Measurements from ENCODE around the gene SYK. TPM values are rescaled to one million over a fixed set of nuclear protein-coding genes. Genes with fewer than 3 reads are reported as not detected.
"Not testable (repeated sequence)": the region's sequence is repeated elsewhere in the genome, so short reads cannot be mapped to it uniquely, and the experiment has no call there.

SYK gene
- total RNA-seq, 1 donor from 2014 or later, result 0.18 TPM

- intact Hi-C loops (cut with micrococcal nuclease), result no loop called here
- Mint-ChIP-seq H3K36me3 (ENCODE audit: low read depth) (no peaks in the 10 kb centered on the region), H3K4me3 (no peak overlapping the region), H3K4me1 (ENCODE audit: low read depth) (no peaks in the 10 kb centered on the region), H3K27ac (no peak overlapping the region), H3K9me3 (peaks cover 12% of the 10 kb centered on the region), H3K27me3 (ENCODE audit: insufficient read depth) (peaks cover 10% of the 10 kb centered on the region)
- DNase-seq (ENCODE audit: low spot score), result no peak
Observed at GRCh38 chr9:90884178-90884577, 82.6 kb downstream of the SYK start.

GRCh38 chr9:90886868-90887267 is 85.2 kb downstream of the SYK start:
- H3K27me3 Mint-ChIP-seq (ENCODE audit: insufficient read depth); intact Hi-C loops (cut with micrococcal nuclease); H3K36me3 Mint-ChIP-seq (ENCODE audit: low read depth); H3K27ac Mint-ChIP-seq; H3K4me1 Mint-ChIP-seq (ENCODE audit: low read depth); H3K4me3 Mint-ChIP-seq; DNase-seq (ENCODE audit: low spot score): not testable (repeated sequence)
- peaks cover 12% of the 10 kb centered on the region for H3K9me3 Mint-ChIP-seq

GRCh38 chr9:90888941-90889340 is 87.3 kb downstream of the SYK start:
- H3K27me3 Mint-ChIP-seq (ENCODE audit: insufficient read depth), result peaks cover 11% of the 10 kb centered on the region
- no peak overlapping the region for H3K27ac Mint-ChIP-seq
- H3K9me3 Mint-ChIP-seq, result peaks cover 9% of the 10 kb centered on the region
- H3K4me3 Mint-ChIP-seq, result no peak overlapping the region
- no peaks in the 10 kb centered on the region for H3K36me3 Mint-ChIP-seq (ENCODE audit: low read depth)
- DNase-seq (ENCODE audit: low spot score), result no peak
- H3K4me1 Mint-ChIP-seq (ENCODE audit: low read depth), result no peaks in the 10 kb centered on the region
- intact Hi-C loops (cut with micrococcal nuclease), result no loop called here

GRCh38 chr9:90890146-90890810 is 88.7 kb downstream of the SYK start:
- peaks cover 5% of the 10 kb centered on the region for H3K9me3 Mint-ChIP-seq
- H3K4me3 Mint-ChIP-seq, result no peak overlapping the region
- no peak for DNase-seq (ENCODE audit: low spot score)
- H3K27ac Mint-ChIP-seq, result no peak overlapping the region
- intact Hi-C loops (cut with micrococcal nuclease), result no loop called here
- peaks cover 13% of the 10 kb centered on the region for H3K27me3 Mint-ChIP-seq (ENCODE audit: insufficient read depth)
- no peaks in the 10 kb centered on the region for H3K4me1 Mint-ChIP-seq (ENCODE audit: low read depth)
- no peaks in the 10 kb centered on the region for H3K36me3 Mint-ChIP-seq (ENCODE audit: low read depth)

- no peak for DNase-seq (ENCODE audit: low spot score)
- intact Hi-C loops (cut with micrococcal nuclease), result no loop called here
- Mint-ChIP-seq H3K36me3 (ENCODE audit: low read depth) (no peaks in the 10 kb centered on the region), H3K4me3 (no peak overlapping the region), H3K9me3 (no peaks in the 10 kb centered on the region), H3K27ac (no peak overlapping the region), H3K4me1 (ENCODE audit: low read depth) (no peaks in the 10 kb centered on the region), H3K27me3 (ENCODE audit: insufficient read depth) (peaks cover 8% of the 10 kb centered on the region)
Observed at GRCh38 chr9:90891308-90892040, 89.9 kb downstream of the SYK start.

GRCh38 chr9:90892918-90893317 is 91.3 kb downstream of the SYK start:
- H3K4me3 Mint-ChIP-seq, result no peak overlapping the region
- no peak overlapping the region for H3K27ac Mint-ChIP-seq

GRCh38 chr9:90893706-90894105 is 92.1 kb downstream of the SYK start:
- H3K4me1 Mint-ChIP-seq (ENCODE audit: low read depth), result no peaks in the 10 kb centered on the region
- no peak overlapping the region for H3K4me3 Mint-ChIP-seq
- intact Hi-C loops (cut with micrococcal nuclease), result no loop called here
- DNase-seq (ENCODE audit: low spot score), result no peak
- no peaks in the 10 kb centered on the region for H3K36me3 Mint-ChIP-seq (ENCODE audit: low read depth)
- peaks cover 8% of the 10 kb centered on the region for H3K27me3 Mint-ChIP-seq (ENCODE audit: insufficient read depth)
- H3K27ac Mint-ChIP-seq, result no peak overlapping the region
- no peaks in the 10 kb centered on the region for H3K9me3 Mint-ChIP-seq

More at GRCh38 chr9:90892918-90893317, 91.3 kb downstream of the SYK start:
- Mint-ChIP-seq H3K27me3 (ENCODE audit: insufficient read depth) (peaks cover 8% of the 10 kb centered on the region), H3K36me3 (ENCODE audit: low read depth) (no peaks in the 10 kb centered on the region), H3K4me1 (ENCODE audit: low read depth) (no peaks in the 10 kb centered on the region), H3K9me3 (no peaks in the 10 kb centered on the region)
- intact Hi-C loops (cut with micrococcal nuclease), result no loop called here
- DNase-seq (ENCODE audit: low spot score), result no peak

GRCh38 chr9:90894986-90895687 is 93.5 kb downstream of the SYK start:
- no peak overlapping the region for H3K4me3 Mint-ChIP-seq
- H3K27ac Mint-ChIP-seq, result no peak overlapping the region
- H3K36me3 Mint-ChIP-seq (ENCODE audit: low read depth), result no peaks in the 10 kb centered on the region
- no peak for DNase-seq (ENCODE audit: low spot score)
- no peaks in the 10 kb centered on the region for H3K9me3 Mint-ChIP-seq
- H3K4me1 Mint-ChIP-seq (ENCODE audit: low read depth), result no peaks in the 10 kb centered on the region
- peaks cover 8% of the 10 kb centered on the region for H3K27me3 Mint-ChIP-seq (ENCODE audit: insufficient read depth)
- intact Hi-C loops (cut with micrococcal nuclease), result no loop called here

GRCh38 chr9:90895786-90896185 is 94.2 kb downstream of the SYK start:
- peaks cover 8% of the 10 kb centered on the region for H3K27me3 Mint-ChIP-seq (ENCODE audit: insufficient read depth)
- H3K4me1 Mint-ChIP-seq (ENCODE audit: low read depth), result no peaks in the 10 kb centered on the region
- no peak overlapping the region for H3K4me3 Mint-ChIP-seq
- H3K36me3 Mint-ChIP-seq (ENCODE audit: low read depth), result no peaks in the 10 kb centered on the region
- no peak overlapping the region for H3K27ac Mint-ChIP-seq
- DNase-seq (ENCODE audit: low spot score), result no peak
- no peaks in the 10 kb centered on the region for H3K9me3 Mint-ChIP-seq
- intact Hi-C loops (cut with micrococcal nuclease), result no loop called here

- intact Hi-C loops (cut with micrococcal nuclease), result no loop called here
- no peak for DNase-seq (ENCODE audit: low spot score)
- Mint-ChIP-seq H3K4me3 (no peak overlapping the region), H3K36me3 (ENCODE audit: low read depth) (no peaks in the 10 kb centered on the region), H3K4me1 (ENCODE audit: low read depth) (no peaks in the 10 kb centered on the region), H3K9me3 (no peaks in the 10 kb centered on the region), H3K27me3 (ENCODE audit: insufficient read depth) (peaks cover 8% of the 10 kb centered on the region), H3K27ac (no peak overlapping the region)
Observed at GRCh38 chr9:90896231-90896630, 94.6 kb downstream of the SYK start.

- peaks cover 4% of the 10 kb centered on the region for H3K27me3 Mint-ChIP-seq (ENCODE audit: insufficient read depth)
- intact Hi-C loops (cut with micrococcal nuclease), result no loop called here
- no peaks in the 10 kb centered on the region for H3K4me1 Mint-ChIP-seq (ENCODE audit: low read depth)
- no peak overlapping the region for H3K27ac Mint-ChIP-seq
- no peak overlapping the region for H3K4me3 Mint-ChIP-seq
- no peak for DNase-seq (ENCODE audit: low spot score)
- H3K36me3 Mint-ChIP-seq (ENCODE audit: low read depth), result no peaks in the 10 kb centered on the region
- H3K9me3 Mint-ChIP-seq, result no peaks in the 10 kb centered on the region
Observed at GRCh38 chr9:90898228-90898627, 96.6 kb downstream of the SYK start.

- H3K36me3 Mint-ChIP-seq (ENCODE audit: low read depth), result no peaks in the 10 kb centered on the region
- H3K9me3 Mint-ChIP-seq, result no peaks in the 10 kb centered on the region
- intact Hi-C loops (cut with micrococcal nuclease), result no loop called here
- no peak for DNase-seq (ENCODE audit: low spot score)
- H3K4me1 Mint-ChIP-seq (ENCODE audit: low read depth), result no peaks in the 10 kb centered on the region
- H3K4me3 Mint-ChIP-seq, result no peak overlapping the region
- H3K27me3 Mint-ChIP-seq (ENCODE audit: insufficient read depth), result peaks cover 4% of the 10 kb centered on the region
- H3K27ac Mint-ChIP-seq, result no peak overlapping the region
Observed at GRCh38 chr9:90899287-90899686, 97.7 kb downstream of the SYK start.

GRCh38 chr9:90900130-90900529 is 98.5 kb downstream of the SYK start:
- peaks cover 2% of the 10 kb centered on the region for H3K27me3 Mint-ChIP-seq (ENCODE audit: insufficient read depth)
- no peaks in the 10 kb centered on the region for H3K9me3 Mint-ChIP-seq
- no peaks in the 10 kb centered on the region for H3K4me1 Mint-ChIP-seq (ENCODE audit: low read depth)
- H3K27ac Mint-ChIP-seq, result no peak overlapping the region
- no peak overlapping the region for H3K4me3 Mint-ChIP-seq
- DNase-seq (ENCODE audit: low spot score), result no peak
- intact Hi-C loops (cut with micrococcal nuclease), result no loop called here
- no peaks in the 10 kb centered on the region for H3K36me3 Mint-ChIP-seq (ENCODE audit: low read depth)

Measured in activated T-helper 1 cell treated with anti-CD3 and anti-CD28 coated beads, Interleukin-12 subunit alpha, Interleukin-12 subunit beta, Interleukin-2, Interleukin-4 antibody, amounts not matched to agents 30 ng/mL and 10 ng/mL and 1 ng/mL, durations not matched to agents 14 hours and 24 hours and 36 hours (primary cell).